ENCODE measurements around the gene SLC25A15. TPM values are rescaled to one million over a fixed set of nuclear protein-coding genes. Genes with fewer than 3 reads are reported as not detected.

SLC25A15 gene
- total RNA-seq, 3 donors from 2014 or later, result 4.9 to 8.8 (median 8.8) TPM

- no peaks in the 10 kb centered on the region for H3K36me3 ChIP-seq (ENCODE audit: low read depth)
These were observed 26.6 kb upstream of the SLC25A15 start for GRCh38 chr13:40762849-40763248.

GRCh38 chr13:40764587-40765403 is 24.6 kb upstream of the SLC25A15 start:
- DNase-seq, result peak in 1 of 3 donors; percentile 65
- no peak overlapping the region for H3K4me3 ChIP-seq
- H3K9me3 ChIP-seq, result no peaks in the 10 kb centered on the region
- no peaks in the 10 kb centered on the region for H3K36me3 ChIP-seq (ENCODE audit: low read depth)
- intact Hi-C loops (cut with DNase I, micrococcal nuclease), result no loop called here
- H3K4me1 ChIP-seq (ENCODE audit: low read depth), result peaks cover 2% of the 10 kb centered on the region
- peak; percentile 65 for ATAC-seq
- TF ChIP-seq, protein P1, sequence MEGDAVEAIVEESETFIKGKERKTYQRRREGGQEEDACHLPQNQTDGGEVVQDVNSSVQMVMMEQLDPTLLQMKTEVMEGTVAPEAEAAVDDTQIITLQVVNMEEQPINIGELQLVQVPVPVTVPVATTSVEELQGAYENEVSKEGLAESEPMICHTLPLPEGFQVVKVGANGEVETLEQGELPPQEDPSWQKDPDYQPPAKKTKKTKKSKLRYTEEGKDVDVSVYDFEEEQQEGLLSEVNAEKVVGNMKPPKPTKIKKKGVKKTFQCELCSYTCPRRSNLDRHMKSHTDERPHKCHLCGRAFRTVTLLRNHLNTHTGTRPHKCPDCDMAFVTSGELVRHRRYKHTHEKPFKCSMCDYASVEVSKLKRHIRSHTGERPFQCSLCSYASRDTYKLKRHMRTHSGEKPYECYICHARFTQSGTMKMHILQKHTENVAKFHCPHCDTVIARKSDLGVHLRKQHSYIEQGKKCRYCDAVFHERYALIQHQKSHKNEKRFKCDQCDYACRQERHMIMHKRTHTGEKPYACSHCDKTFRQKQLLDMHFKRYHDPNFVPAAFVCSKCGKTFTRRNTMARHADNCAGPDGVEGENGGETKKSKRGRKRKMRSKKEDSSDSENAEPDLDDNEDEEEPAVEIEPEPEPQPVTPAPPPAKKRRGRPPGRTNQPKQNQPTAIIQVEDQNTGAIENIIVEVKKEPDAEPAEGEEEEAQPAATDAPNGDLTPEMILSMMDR (IDR thresholded peaks at IDR 0.05), result no peak

More at GRCh38 chr13:40762849-40763248, 26.6 kb upstream of the SLC25A15 start:
- intact Hi-C loops (cut with DNase I, micrococcal nuclease), result no loop called here
- ATAC-seq (no peak), DNase-seq (no peak)
- no peaks in the 10 kb centered on the region for H3K9me3 ChIP-seq
- H3K4me1 ChIP-seq (ENCODE audit: low read depth), result no peaks in the 10 kb centered on the region
- TF ChIP-seq, protein P1 (IDR thresholded peaks at IDR 0.05), result no peak
- H3K4me3 ChIP-seq, result no peak overlapping the region

DNA sequence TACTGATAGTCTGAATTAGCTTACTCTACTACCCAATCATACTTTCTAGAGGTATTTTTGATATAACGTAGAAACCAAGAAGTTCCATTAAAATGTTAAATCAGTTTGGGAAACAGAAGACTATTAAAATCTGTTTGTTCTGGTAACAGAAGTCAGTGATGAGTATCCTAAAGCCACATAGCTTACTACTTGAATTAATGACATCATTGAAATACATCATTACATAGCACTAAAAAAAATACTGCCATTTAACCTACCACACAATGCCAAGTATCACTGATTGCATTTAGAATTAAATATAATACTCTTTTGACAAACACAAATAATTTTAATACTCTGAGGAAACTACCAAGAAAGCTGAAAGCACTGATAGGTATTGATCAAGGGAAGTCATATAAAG is 23.8 kb upstream of the SLC25A15 start:
- Histone ChIP-seq H3K4me1 (ENCODE audit: low read depth) (peaks cover 9% of the 10 kb centered on the region), H3K4me3 (no peak overlapping the region), H3K9me3 (no peaks in the 10 kb centered on the region), H3K36me3 (ENCODE audit: low read depth) (no peaks in the 10 kb centered on the region)
- intact Hi-C loops (cut with DNase I, micrococcal nuclease), result no loop called here
- DNase-seq, result no peak
- TF ChIP-seq, protein P1 (IDR thresholded peaks at IDR 0.05), result no peak
- no peak for ATAC-seq

DNA sequence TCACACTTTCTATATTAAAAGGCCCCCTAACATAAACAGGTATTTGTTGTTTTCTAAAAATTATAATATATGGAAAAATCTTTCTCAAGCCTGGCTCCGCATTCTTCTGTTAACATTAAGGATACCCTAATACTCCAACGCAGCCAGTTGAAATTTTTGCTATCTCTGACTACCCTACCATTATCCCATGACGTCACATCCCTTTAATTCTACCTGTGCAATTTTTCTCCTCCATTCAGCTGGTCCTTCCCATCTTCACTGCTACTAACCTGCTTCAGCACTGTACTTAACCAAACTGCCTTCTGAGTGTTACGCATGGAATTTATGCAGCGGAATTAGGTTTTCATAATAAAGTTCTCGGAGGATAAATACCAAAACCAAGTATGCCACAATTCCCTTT is 19.4 kb upstream of the SLC25A15 start:
- DNase-seq (no peak), ATAC-seq (no peak)
- no peaks in the 10 kb centered on the region for H3K36me3 ChIP-seq (ENCODE audit: low read depth)
- TF ChIP-seq, protein P1 (IDR thresholded peaks at IDR 0.05), result no peak
- peaks cover 11% of the 10 kb centered on the region for H3K4me1 ChIP-seq (ENCODE audit: low read depth)
- no peaks in the 10 kb centered on the region for H3K9me3 ChIP-seq
- H3K4me3 ChIP-seq, result no peak overlapping the region
- intact Hi-C loops (cut with DNase I, micrococcal nuclease), result no loop called here

DNA sequence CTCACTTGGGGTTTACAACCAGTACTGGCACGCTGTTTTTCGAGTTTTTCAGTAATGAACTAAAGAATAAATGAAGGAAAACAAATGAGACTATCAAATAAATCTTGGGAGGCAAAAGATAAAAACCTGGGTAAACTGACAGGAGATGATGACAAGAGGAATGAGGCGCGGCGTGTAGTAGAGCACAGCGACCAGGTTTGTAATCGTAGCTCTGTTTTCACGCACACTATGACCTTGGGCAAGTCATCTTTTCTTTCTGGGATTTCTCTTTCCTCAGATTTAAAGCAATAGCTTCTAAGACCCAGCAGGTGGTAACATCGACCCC is 18.8 kb upstream of the SLC25A15 start:
- intact Hi-C loops (cut with DNase I, micrococcal nuclease), result no loop called here
- no peaks in the 10 kb centered on the region for H3K36me3 ChIP-seq (ENCODE audit: low read depth)
- ATAC-seq, result peak; percentile 31

More for the DNA sequence above, 18.8 kb upstream of the SLC25A15 start:
- TF ChIP-seq, protein P1 (IDR thresholded peaks at IDR 0.05), result no peak
- Histone ChIP-seq H3K9me3 (no peaks in the 10 kb centered on the region), H3K4me1 (ENCODE audit: low read depth) (peaks cover 11% of the 10 kb centered on the region), H3K4me3 (peak overlapping the region; percentile 57)
- DNase-seq, result no peak

Data from mucosa of descending colon (tissue), 3 donors.